HPDE6-E6E7 (cell line): ENCODE measurements around the gene IFI27L1.

Experiments
- DNase-seq: peaks from one replicate; pipeline ENCODE4 v3.0.0; 2011; ENCODE audit warnings: missing footprints; ENCODE audit errors: extremely low spot score

IFI27L1 gene

GRCh38 chr14:94132285-94132887 is 51.3 kb downstream of the IFI27L1 start:
- no peak for DNase-seq

GRCh38 chr14:94135476-94135875 is 54.4 kb downstream of the IFI27L1 start:
- no peak for DNase-seq

- peak; percentile 72 for DNase-seq
These were observed 55.6 kb downstream of the IFI27L1 start for GRCh38 chr14:94136575-94137331.

- no peak for DNase-seq
These were observed 57.1 kb downstream of the IFI27L1 start for GRCh38 chr14:94138251-94138650.

- no peak for DNase-seq
These were observed 57.9 kb downstream of the IFI27L1 start for GRCh38 chr14:94139006-94139405.

GRCh38 chr14:94139421-94139820 is 58.3 kb downstream of the IFI27L1 start:
- no peak for DNase-seq

- no peak for DNase-seq
These were observed 61.1 kb downstream of the IFI27L1 start for GRCh38 chr14:94142247-94142646.

- no peak for DNase-seq
These were observed 61.7 kb downstream of the IFI27L1 start for GRCh38 chr14:94142836-94143235.

- DNase-seq = no peak
These were observed 62.1 kb downstream of the IFI27L1 start for GRCh38 chr14:94143239-94143638.

- DNase-seq = no peak
These were observed 62.6 kb downstream of the IFI27L1 start for GRCh38 chr14:94143711-94144110.

GRCh38 chr14:94144765-94145164 is 63.7 kb downstream of the IFI27L1 start:
- no peak for DNase-seq

- no peak for DNase-seq
These were observed 64.9 kb downstream of the IFI27L1 start for GRCh38 chr14:94145902-94146527.
